Myometrial cell (primary cell): Measurements from ENCODE around the gene CWC25. TPM values are rescaled to one million over a fixed set of nuclear protein-coding genes. Genes with fewer than 3 reads are reported as not detected.

Source experiments
- total RNA-seq: library from RNA; depleted of rRNA; stranded (reverse); fragments of >200 nt; gene quantifications from 2 replicates; pipeline ENCODE4 v1.2.3, GENCODE V29; 2015

The CWC25 gene
- 9.2 and 9.9 TPM in 2 replicates for total RNA-seq

GRCh38 chr17:38824899-38825761 lies at the start of gene CWC25:
TSS of gene CWC25 (minus strand) at chr17:38825321. CDS start at chr17:38825183, 138 bp downstream.

GRCh38 chr17:38869526-38870258 lies 44.6 kb upstream of the CWC25 start, which contains the start of gene LASP1:
TSS of gene LASP1 (plus strand) at chr17:38870058. CDS start at chr17:38870190, 132 bp downstream.

GRCh38 chr17:38853292-38854219 lies 28.4 kb upstream of the CWC25 start, which contains the start of gene RPL23:
TSS of gene RPL23 (minus strand) at chr17:38853721. CDS start at chr17:38853710, 11 bp downstream.

GRCh38 chr17:38799501-38800236 lies 25.5 kb downstream of the CWC25 start, which contains the start of gene PIP4K2B:
TSS of gene PIP4K2B (minus strand) at chr17:38799556. CDS start at chr17:38799424, 132 bp downstream.

GRCh38 chr17:38752308-38753070 lies 72.6 kb downstream of the CWC25 start, which contains the start of gene PSMB3:
TSS of gene PSMB3 (plus strand) at chr17:38752741. CDS start at chr17:38752827, 86 bp downstream.

Other genes starting within 250 kb of the CWC25 start
- gene SRCIN1, start 219.4 kb downstream of the CWC25 start, total RNA-seq, result not detected in 2 replicates
- gene EPOP, start 150.4 kb downstream of the CWC25 start, total RNA-seq, result 0.58 and 0.71 TPM in 2 replicates
- gene MLLT6, start 120.0 kb downstream of the CWC25 start, total RNA-seq, result 8.4 and 13.3 TPM in 2 replicates
- 10.6 and 21.6 TPM in 2 replicates for gene CISD3, start 95.0 kb downstream of the CWC25 start, total RNA-seq
- gene PCGF2, start 77.0 kb downstream of the CWC25 start, total RNA-seq, result 4.8 and 9.5 TPM in 2 replicates
- 369 and 423 TPM in 2 replicates for gene PSMB3, start 72.6 kb downstream of the CWC25 start, total RNA-seq
- 40.6 and 46.6 TPM in 2 replicates for gene PIP4K2B, start 25.8 kb downstream of the CWC25 start, total RNA-seq
- 1,125 and 1,274 TPM in 2 replicates for gene RPL23, start 28.4 kb upstream of the CWC25 start, total RNA-seq
- 284 and 359 TPM in 2 replicates for gene LASP1, start 44.7 kb upstream of the CWC25 start, total RNA-seq
- not detected in 2 replicates for gene FBXO47, start 142.1 kb upstream of the CWC25 start, total RNA-seq